ENCODE measurements around the gene WDR90.

- TF ChIP-seq CTCF (IDR thresholded peaks at IDR 0.05), result no peak
- peak; percentile 98 for TF ChIP-seq EZH2 (IDR thresholded peaks at IDR 0.05)
These were observed 57.3 kb downstream of the WDR90 start for GRCh38 chr16:706189-707061.
